ENCODE data around the gene GRK5. TPM values are rescaled to one million over a fixed set of nuclear protein-coding genes. Genes with fewer than 3 reads are reported as not detected.

The GRK5 gene
- total and polyA plus RNA-seq, 9 of the 15 experiments (the other 6 are each of a cell fraction or from before 2014, with no cell fraction given), result 0.46 to 0.83 (median 0.67) TPM; not detected in 2

DNA sequence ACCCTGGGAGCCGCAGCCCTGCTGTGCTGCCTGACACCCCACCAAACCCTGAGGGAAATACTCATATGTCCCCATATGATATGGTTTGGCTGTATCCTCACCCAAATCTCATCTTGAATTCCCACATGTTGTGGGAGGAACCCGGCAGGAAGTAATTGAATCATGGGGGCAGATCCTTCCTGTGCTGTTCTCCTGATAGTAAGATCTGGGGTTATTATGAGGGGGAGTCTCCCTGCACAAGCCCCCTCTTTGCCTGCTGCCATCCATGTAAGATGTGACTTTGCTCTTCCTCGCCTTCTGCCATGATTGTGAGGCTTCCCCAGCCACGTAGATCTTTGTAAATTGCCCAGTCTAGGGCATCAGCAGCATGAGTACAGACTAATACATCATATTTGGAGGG lies 266.4 kb downstream of the GRK5 start:
- no peak for ATAC-seq
- Histone ChIP-seq H3K27ac (ENCODE audit: extremely low read depth, low read depth, low read length) (no peak overlapping the region), H3K9ac (ENCODE audit: insufficient read depth in 1 of 2, low read depth in 2 of 2, low read length in 2 of 2) (no peak overlapping the region), H2AFZ (ENCODE audit: low read depth, low read length) (no peak overlapping the region), H3K9me1 (ENCODE audit: control insufficient read depth, insufficient read depth, low read length) (no peaks in the 10 kb centered on the region), H3K36me3 (ENCODE audit: control insufficient read depth, insufficient read depth, low read length) (no peaks in the 10 kb centered on the region), H3K4me1 (replicated peaks in 1 of 2; ENCODE audit: control insufficient read depth in 2 of 2, insufficient read depth in 2 of 2, low read length in 2 of 2) (no peaks in the 10 kb centered on the region), H3K9me3 (replicated peaks; ENCODE audit: control insufficient read depth, insufficient read depth, low read depth, low read length) (peaks cover 3% of the 10 kb centered on the region), H4K20me1 (replicated peaks; ENCODE audit: control insufficient read depth, insufficient read depth, low read length) (no peaks in the 10 kb centered on the region), H3K4me3 (no peak overlapping the region), H3K27me3 (ENCODE audit: control insufficient read depth in 2 of 2, insufficient read depth in 2 of 2, low read length in 2 of 2) (peaks cover 2 to 25% of the 10 kb centered on the region in 2 experiments; a peak in 3 of 5 replicates), H3K79me2 (ENCODE audit: control insufficient read depth, insufficient read depth, low read length) (no peaks in the 10 kb centered on the region), H3K4me2 (ENCODE audit: insufficient read depth, low read length) (no peak overlapping the region)
- WGBS (ENCODE audit: insufficient coverage, low coverage, missing lambda C conversion rate), result 0% methylated on average over 3 of the region's 4 CpGs
- CTCF ChIA-PET (ENCODE audit: low intra/inter-chr PET ratio), result no interaction called here
- in situ Hi-C loops (cut with MboI) (no loop called here), intact Hi-C loops (cut with micrococcal nuclease) (no loop called here)
- FAIRE-seq, result no peak
- POLR2A ChIA-PET, result no interaction called here
- no peak for DNase-seq (ENCODE audit: extremely low read depth in 1 of 4, low spot score in 3 of 4)
- no TSS peak for BruUV-seq (replicated peaks)
- no peak for TF ChIP-seq SFPQ (IDR thresholded peaks at IDR 0.05; ENCODE audit: low read depth, low read length)
- TF ChIP-seq CBFA2T2 (conservative IDR thresholded peaks at IDR 0.05), result peak; percentile 25; the same call in 1 of the 2 replicates
- TF ChIP-seq TAL1 (IDR thresholded peaks at IDR 0.05), result 0 out of 2 replicates have a peak, but pooled peaks have one; percentile 8
- no peak for TF ChIP-seq ZNF830 (CRISPR knock-in tag; IDR thresholded peaks at IDR 0.05)
- TF ChIP-seq ZNF707 (CRISPR knock-in tag; conservative IDR thresholded peaks at IDR 0.05), result no peak
- no peak for TF ChIP-seq ETV6 (IDR thresholded peaks at IDR 0.05; ENCODE audit: borderline replicate concordance in 1 of 2, low read depth in 2 of 2, low read length in 1 of 2)
- no peak for TF ChIP-seq ETV6 (CRISPR knock-in tag; IDR thresholded peaks at IDR 0.05; ENCODE audit: borderline replicate concordance)
- TF ChIP-seq TEAD4 (IDR thresholded peaks at IDR 0.05; ENCODE audit: low read length), result peak; percentile 44; the same call in 1 of the 2 replicates
- no peak for TF ChIP-seq TEAD4 (CRISPR knock-in tag; IDR thresholded peaks at IDR 0.05; ENCODE audit: borderline replicate concordance)
- TF ChIP-seq PKNOX1 (IDR thresholded peaks at IDR 0.05), result no peak
- 0 out of 2 replicates have a peak, but pooled peaks have one; percentile 12 for TF ChIP-seq TCF3 (CRISPR knock-in tag; IDR thresholded peaks at IDR 0.05)
- TF ChIP-seq ZBTB8A (IDR thresholded peaks at IDR 0.05; ENCODE audit: partially characterized antibody), result no peak
- TF ChIP-seq SNIP1 (IDR thresholded peaks at IDR 0.05; ENCODE audit: low read depth), result no peak
- TF ChIP-seq TRIM24 (IDR thresholded peaks at IDR 0.05), result peak in 1 of 2 experiments; percentile 53; a peak in 1 of 4 replicates
- TF ChIP-seq GATAD2A (IDR thresholded peaks at IDR 0.05), result no peak
- no peak for TF ChIP-seq E4F1 (CRISPR knock-in tag; IDR thresholded peaks at IDR 0.05; ENCODE audit: borderline replicate concordance)
- no peak for TF ChIP-seq FOXO4 (CRISPR knock-in tag; IDR thresholded peaks at IDR 0.05)
- no peak for TF ChIP-seq GABPA (tag; conservative IDR thresholded peaks at IDR 0.05; ENCODE audit: low read depth)

Data from K562 (cell line).